ENCODE measurements around the gene CD59.

The CD59 gene

GRCh38 chr11:33725496-33725895 lies 10.7 kb downstream of the CD59 start:
- in situ Hi-C loops (cut with MboI; ENCODE audit: low sequenced_read_pairs, unreplicated experiment), result no loop called here

GRCh38 chr11:33724644-33725035 lies 11.6 kb downstream of the CD59 start:
- in situ Hi-C loops (cut with MboI; ENCODE audit: low sequenced_read_pairs, unreplicated experiment), result no loop called here
- TF ChIP-seq, protein P1, sequence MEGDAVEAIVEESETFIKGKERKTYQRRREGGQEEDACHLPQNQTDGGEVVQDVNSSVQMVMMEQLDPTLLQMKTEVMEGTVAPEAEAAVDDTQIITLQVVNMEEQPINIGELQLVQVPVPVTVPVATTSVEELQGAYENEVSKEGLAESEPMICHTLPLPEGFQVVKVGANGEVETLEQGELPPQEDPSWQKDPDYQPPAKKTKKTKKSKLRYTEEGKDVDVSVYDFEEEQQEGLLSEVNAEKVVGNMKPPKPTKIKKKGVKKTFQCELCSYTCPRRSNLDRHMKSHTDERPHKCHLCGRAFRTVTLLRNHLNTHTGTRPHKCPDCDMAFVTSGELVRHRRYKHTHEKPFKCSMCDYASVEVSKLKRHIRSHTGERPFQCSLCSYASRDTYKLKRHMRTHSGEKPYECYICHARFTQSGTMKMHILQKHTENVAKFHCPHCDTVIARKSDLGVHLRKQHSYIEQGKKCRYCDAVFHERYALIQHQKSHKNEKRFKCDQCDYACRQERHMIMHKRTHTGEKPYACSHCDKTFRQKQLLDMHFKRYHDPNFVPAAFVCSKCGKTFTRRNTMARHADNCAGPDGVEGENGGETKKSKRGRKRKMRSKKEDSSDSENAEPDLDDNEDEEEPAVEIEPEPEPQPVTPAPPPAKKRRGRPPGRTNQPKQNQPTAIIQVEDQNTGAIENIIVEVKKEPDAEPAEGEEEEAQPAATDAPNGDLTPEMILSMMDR (IDR thresholded peaks at IDR 0.05; ENCODE audit: borderline replicate concordance, control extremely low read depth, extremely low read depth, insufficient read depth, missing control alignments), result no peak
- DNase-seq (ENCODE audit: low spot score), result no peak

More at GRCh38 chr11:33725496-33725895, 10.7 kb downstream of the CD59 start:
- no peak for DNase-seq (ENCODE audit: low spot score)
- TF ChIP-seq, protein P1 (IDR thresholded peaks at IDR 0.05; ENCODE audit: borderline replicate concordance, control extremely low read depth, extremely low read depth, insufficient read depth, missing control alignments), result no peak

GRCh38 chr11:33723238-33723881 lies 12.9 kb downstream of the CD59 start:
- TF ChIP-seq, protein P1 (IDR thresholded peaks at IDR 0.05; ENCODE audit: borderline replicate concordance, control extremely low read depth, extremely low read depth, insufficient read depth, missing control alignments), result no peak
- DNase-seq (ENCODE audit: low spot score), result no peak
- in situ Hi-C loops (cut with MboI; ENCODE audit: low sequenced_read_pairs, unreplicated experiment), result no loop called here

DNA sequence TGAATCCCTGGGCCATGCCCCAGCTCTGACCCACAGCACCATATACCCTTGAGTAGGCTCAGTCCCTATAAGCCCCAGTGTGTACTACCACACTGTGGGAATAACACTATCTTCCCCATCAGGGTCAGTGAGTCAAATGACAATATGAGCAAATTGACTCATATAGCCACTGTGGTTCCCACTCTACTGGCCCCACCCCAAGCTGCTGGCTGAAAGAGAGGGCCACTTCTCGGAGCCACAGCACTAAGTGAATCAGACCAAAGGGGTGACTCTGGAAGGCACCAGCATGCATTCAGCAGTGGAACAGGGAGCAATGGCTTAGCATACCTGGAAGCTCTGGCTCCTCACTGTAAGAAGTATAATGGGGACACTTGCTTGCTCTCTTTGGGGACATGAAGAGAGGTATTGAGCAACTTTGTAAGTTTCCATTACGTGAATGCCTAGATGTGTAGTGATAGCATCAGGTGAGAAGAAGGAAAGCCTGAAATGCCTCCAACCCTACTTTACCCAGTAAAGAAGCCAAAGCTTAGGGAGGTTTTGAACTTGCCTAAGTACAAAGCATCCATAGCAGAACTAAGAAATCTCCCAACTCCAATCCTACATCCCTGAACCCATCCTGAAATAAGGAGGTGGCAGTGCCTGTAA lies 13.5 kb downstream of the CD59 start:
- TF ChIP-seq, protein P1 (IDR thresholded peaks at IDR 0.05; ENCODE audit: borderline replicate concordance, control extremely low read depth, extremely low read depth, insufficient read depth, missing control alignments), result no peak
- peak; percentile 65 for DNase-seq (ENCODE audit: low spot score)
- in situ Hi-C loops (cut with MboI; ENCODE audit: low sequenced_read_pairs, unreplicated experiment), result no loop called here

DNA sequence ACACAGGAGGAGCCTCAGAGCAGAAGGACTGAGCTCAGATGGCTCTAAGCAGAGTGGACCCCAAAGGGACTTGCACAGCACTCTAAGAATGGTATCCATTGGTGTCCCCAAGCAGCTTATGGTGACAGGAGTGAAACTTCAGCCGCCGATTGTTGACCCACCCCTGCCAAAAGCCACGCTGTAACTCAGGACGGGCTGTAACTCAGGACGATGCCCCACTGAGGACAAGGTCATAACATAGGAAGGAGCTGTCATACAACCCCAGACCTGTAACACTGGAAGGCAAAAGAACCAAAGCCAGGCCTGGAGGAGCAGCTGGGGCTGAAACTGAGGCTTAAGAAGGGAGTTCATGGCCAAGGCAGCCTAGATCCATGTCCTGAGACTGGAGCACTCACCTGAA lies 14.2 kb downstream of the CD59 start:
- no peak for DNase-seq (ENCODE audit: low spot score)
- TF ChIP-seq, protein P1 (IDR thresholded peaks at IDR 0.05; ENCODE audit: borderline replicate concordance, control extremely low read depth, extremely low read depth, insufficient read depth, missing control alignments), result no peak
- in situ Hi-C loops (cut with MboI; ENCODE audit: low sequenced_read_pairs, unreplicated experiment), result no loop called here

DNA sequence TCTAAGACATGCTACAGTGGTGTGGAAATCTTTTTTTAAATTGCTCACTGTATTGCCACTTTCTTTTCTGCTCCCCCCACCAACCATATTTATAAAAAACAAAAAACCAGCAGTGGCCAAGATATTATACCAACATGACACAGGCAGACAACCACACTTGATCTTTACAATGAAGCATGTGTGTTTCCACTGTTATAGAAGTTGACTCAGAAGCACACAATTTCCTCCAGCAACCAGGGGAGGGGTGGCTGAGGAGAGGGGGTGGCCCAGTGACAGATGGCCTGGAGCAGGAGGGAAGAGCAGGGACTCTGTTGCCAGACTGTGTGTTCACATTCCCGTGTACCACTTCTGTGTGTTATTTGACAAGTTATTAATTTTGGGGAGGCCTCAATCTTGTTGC lies 14.8 kb downstream of the CD59 start:
- in situ Hi-C loops (cut with MboI; ENCODE audit: low sequenced_read_pairs, unreplicated experiment), result no loop called here
- no peak for DNase-seq (ENCODE audit: low spot score)
- TF ChIP-seq, protein P1 (IDR thresholded peaks at IDR 0.05; ENCODE audit: borderline replicate concordance, control extremely low read depth, extremely low read depth, insufficient read depth, missing control alignments), result no peak

All from GM13976 (cell line).